NCI-H69 (cell line): ENCODE data around the gene PKIB.

Experiments used
- DNase-seq: peaks from one replicate; lab custom pipeline; 2025; lab: John Stamatoyannopoulos, UW

The PKIB gene

GRCh38 chr6:122620902-122621301 is 10.7 kb downstream of the PKIB start:
- peak; percentile 98 for DNase-seq

GRCh38 chr6:122621638-122622037 is 11.4 kb downstream of the PKIB start:
- peak; percentile 96 for DNase-seq

- DNase-seq: peak; percentile 99
Observed at GRCh38 chr6:122622479-122622878, 12.3 kb downstream of the PKIB start.

- DNase-seq: peak; percentile 93
Observed at GRCh38 chr6:122623279-122623678, 13.1 kb downstream of the PKIB start.

- DNase-seq: no peak
Observed at GRCh38 chr6:122624853-122625252, 14.6 kb downstream of the PKIB start.

GRCh38 chr6:122628714-122629113 is 18.5 kb downstream of the PKIB start:
- DNase-seq: no peak

GRCh38 chr6:122631571-122632249 is 21.5 kb downstream of the PKIB start:
- no peak for DNase-seq

- no peak for DNase-seq
Observed at GRCh38 chr6:122640366-122640765, 30.2 kb downstream of the PKIB start.

- no peak for DNase-seq
Observed at GRCh38 chr6:122641819-122642218, 31.6 kb downstream of the PKIB start.

GRCh38 chr6:122642604-122643003 is 32.4 kb downstream of the PKIB start:
- DNase-seq: peak; percentile 42

GRCh38 chr6:122645256-122645655 is 35.1 kb downstream of the PKIB start:
- peak; percentile 99 for DNase-seq

GRCh38 chr6:122647765-122648164 is 37.6 kb downstream of the PKIB start:
- no peak for DNase-seq

GRCh38 chr6:122648726-122649125 is 38.5 kb downstream of the PKIB start:
- no peak for DNase-seq

- DNase-seq: no peak
Observed at GRCh38 chr6:122649701-122650100, 39.5 kb downstream of the PKIB start.

GRCh38 chr6:122650403-122650802 is 40.2 kb downstream of the PKIB start:
- no peak for DNase-seq

GRCh38 chr6:122651031-122651430 is 40.8 kb downstream of the PKIB start:
- DNase-seq: no peak

GRCh38 chr6:122651604-122652003 is 41.4 kb downstream of the PKIB start:
- DNase-seq: no peak

GRCh38 chr6:122652431-122652830 is 42.2 kb downstream of the PKIB start:
- no peak for DNase-seq

GRCh38 chr6:122653094-122653493 is 42.9 kb downstream of the PKIB start:
- peak; percentile 51 for DNase-seq

- no peak for DNase-seq
Observed at GRCh38 chr6:122654012-122654411, 43.8 kb downstream of the PKIB start.

- DNase-seq: no peak
Observed at GRCh38 chr6:122657601-122658000, 47.4 kb downstream of the PKIB start.

- no peak for DNase-seq
Observed at GRCh38 chr6:122660296-122660695, 50.1 kb downstream of the PKIB start.

- DNase-seq: peak; percentile 70
Observed at GRCh38 chr6:122663981-122664380, 53.8 kb downstream of the PKIB start.

- no peak for DNase-seq
Observed at GRCh38 chr6:122665929-122666328, 55.7 kb downstream of the PKIB start.
